OCI-LY7 (cell line): Measurements from ENCODE around the gene LRRC52. TPM values are rescaled to one million over a fixed set of nuclear protein-coding genes. Genes with fewer than 3 reads are reported as not detected.
A peak's percentile ranks its signal among the peaks of the same experiment; 100 is the strongest.

Experiments used
- BruUV-seq: library from RNA; stranded (reverse); fragments of 400-500 nt; replicated peaks from 2 replicates; lab custom pipeline; 2021; lab: Mats Ljungman, UMichigan
- CTCF ChIA-PET: fragments of 300-600 bp; sonication (Branson Sonifier 250); formaldehyde crosslinking; loops from one replicate; lab custom pipeline; 2022; ENCODE audit warnings: antibody characterized with exemption; ENCODE audit not compliant: unreplicated experiment; lab: Charles Lee
- POLR2A ChIA-PET: fragments of 300-600 bp; sonication (Branson Sonifier 250); formaldehyde crosslinking; loops from one replicate; lab custom pipeline; 2022; ENCODE audit warnings: antibody characterized with exemption; lab: Charles Lee
- DNase-seq: peaks from one replicate; pipeline ENCODE4 v3.0.0-alpha.2; 2015; ENCODE audit warnings: low spot score
- H2AFZ ChIP-seq: fragments of 200-600 bp; sonication (generic), shearing (Covaris generic); 2 replicates; pipeline ENCODE4 v1.6.1; 2014; ENCODE audit warnings: mild to moderate bottlenecking, antibody characterized with exemption, low read length, moderate library complexity
- H3K27ac ChIP-seq: fragments of 200-600 bp; sonication (generic); 2 replicates; pipeline ENCODE4 v1.5.1; 2014; ENCODE audit warnings: mixed run types, low read depth, mild to moderate bottlenecking, moderate library complexity, low read length, inconsistent platforms; ENCODE audit not compliant: poor library complexity, severe bottlenecking
- H3K36me3 ChIP-seq: fragments of 200-600 bp; sonication (generic); 2 replicates; pipeline ENCODE4 v1.6.1; 2014; ENCODE audit warnings: mild to moderate bottlenecking, antibody characterized with exemption, low read length, moderate library complexity, mixed read lengths; ENCODE audit not compliant: insufficient read depth
- H3K4me1 ChIP-seq: fragments of 200-600 bp; sonication (generic); 2 replicates; pipeline ENCODE4 v1.5.1; 2014; ENCODE audit warnings: mild to moderate bottlenecking, low read length; ENCODE audit not compliant: insufficient read depth, poor library complexity, severe bottlenecking
- H3K4me2 ChIP-seq: fragments of 200-600 bp; sonication (generic); 2 replicates; pipeline ENCODE4 v1.6.1; 2014; ENCODE audit warnings: mild to moderate bottlenecking, low read length
- H3K4me3 ChIP-seq: fragments of 200-600 bp; sonication (generic); 2 replicates; pipeline ENCODE4 v1.5.1; 2014; ENCODE audit warnings: mild to moderate bottlenecking, low read depth, low read length; ENCODE audit not compliant: poor library complexity, severe bottlenecking
- H3K79me2 ChIP-seq: fragments of 200-600 bp; sonication (generic); 2 replicates; pipeline ENCODE4 v1.6.1; 2016; ENCODE audit warnings: low read depth, mild to moderate bottlenecking, low read length, moderate library complexity, mixed read lengths; ENCODE audit not compliant: insufficient read depth
- H3K9me2 ChIP-seq: fragments of 200-600 bp; sonication (generic); 2 replicates; pipeline ENCODE4 v1.6.1; 2016; ENCODE audit warnings: mild to moderate bottlenecking, low read length, mixed read lengths; ENCODE audit not compliant: insufficient read depth
- H3K9me3 ChIP-seq: fragments of 200-600 bp; sonication (generic); 2 replicates; pipeline ENCODE4 v1.6.1; 2014; ENCODE audit warnings: mild to moderate bottlenecking, mixed run types, low read length, mixed read lengths
- H4K20me1 ChIP-seq: fragments of 200-600 bp; sonication (generic); 2 replicates; pipeline ENCODE4 v1.6.1; 2014; ENCODE audit warnings: mild to moderate bottlenecking, antibody characterized with exemption, low read length, moderate library complexity, mixed read lengths; ENCODE audit not compliant: insufficient read depth
- CTCF ChIP-seq: fragments of 200-600 bp; sonication (generic); conservative IDR thresholded peaks from 2 replicates; pipeline ENCODE4 v1.5.1; 2014; ENCODE audit warnings: mild to moderate bottlenecking, antibody characterized with exemption, low read length, moderate library complexity, mixed read lengths
- EZH2phosphoT487 ChIP-seq: fragments of 200-600 bp; sonication (generic); IDR thresholded peaks from 2 replicates; pipeline ENCODE4 v1.6.1; 2018; ENCODE audit warnings: low read depth, borderline replicate concordance, mild to moderate bottlenecking, mixed run types, antibody characterized with exemption, low read length, moderate library complexity, mixed read lengths
- intact Hi-C: fragments of 100-400 bp; cut with micrococcal nuclease; formaldehyde crosslinking; loops from one replicate; pipeline ENCODE4 v1.10.0; 2022; ENCODE audit not compliant: unreplicated experiment
- total RNA-seq, 2 experiments: library from RNA; depleted of rRNA in 1 of 2; stranded (reverse); fragments of >200 nt in 1 of 2; shearing (Covaris generic) in 1 of 2; gene quantifications; 2 replicates each; pipeline ENCODE4 v1.2.3, GENCODE V29; 2014 to 2022

LRRC52 gene
- total RNA-seq, 2 experiments from 2014 or later: not detected

GRCh38 chr1:165598676-165599059 is 54.9 kb downstream of the LRRC52 start:
- ChIA-PET POLR2A (interaction anchor here (0.8 to 3.7 kb wide), 6 partner anchors 11 to 315 kb away, joined by 3 to 22 read pairs (median 4); no protein-coding TSS in a partner anchor), CTCF (interaction anchor here (1.1 kb wide), 1 partner anchor 169 kb away, joined by 3 read pairs; no protein-coding TSS in a partner anchor)
- intact Hi-C loops: loop anchor here (2.0 kb wide), 1 partner anchor 170 kb away; the partner anchor contains the start of gene TMCO1
- H3K9me3 ChIP-seq: no peaks in the 10 kb centered on the region
- no TSS peak for BruUV-seq
- H3K9me2 ChIP-seq: no peaks in the 10 kb centered on the region
- H3K27ac ChIP-seq: peak overlapping the region; percentile 16
- peak overlapping the region; percentile 96 for H2AFZ ChIP-seq
- peak overlapping the region; percentile 83 for H3K4me2 ChIP-seq
- no peaks in the 10 kb centered on the region for H3K36me3 ChIP-seq
- no peaks in the 10 kb centered on the region for H4K20me1 ChIP-seq
- no peaks in the 10 kb centered on the region for H3K79me2 ChIP-seq
- TF ChIP-seq CTCF (no peak), EZH2phosphoT487 (no peak)
- H3K4me3 ChIP-seq: peak overlapping the region; percentile 68
- no peak for DNase-seq
- H3K4me1 ChIP-seq: peaks cover 31% of the 10 kb centered on the region

GRCh38 chr1:165600793-165601192 is 57.0 kb downstream of the LRRC52 start:
- ChIA-PET CTCF (no interaction called here), POLR2A (interaction anchor here (0.6 to 3.8 kb wide), 8 partner anchors 8 to 207 kb away, joined by 3 to 22 read pairs (median 5); partner anchors contain the start of genes ALDH9A1 and MGST3)
- DNase-seq: no peak
- BruUV-seq: no TSS peak
- H3K4me3 ChIP-seq: no peak overlapping the region
- no peak overlapping the region for H3K27ac ChIP-seq
- no peak overlapping the region for H3K4me2 ChIP-seq
- H3K36me3 ChIP-seq: no peaks in the 10 kb centered on the region
- no peaks in the 10 kb centered on the region for H3K9me3 ChIP-seq
- H3K79me2 ChIP-seq: no peaks in the 10 kb centered on the region
- H3K4me1 ChIP-seq: peaks cover 31% of the 10 kb centered on the region
- no peak for TF ChIP-seq CTCF
- TF ChIP-seq EZH2phosphoT487: no peak
- H4K20me1 ChIP-seq: no peaks in the 10 kb centered on the region
- H3K9me2 ChIP-seq: no peaks in the 10 kb centered on the region
- intact Hi-C loops: loop anchor here (1.0 to 5.0 kb wide), 5 partner anchors 31 to 314 kb away; partner anchors contain the start of genes ALDH9A1, MGST3 and UCK2
- H2AFZ ChIP-seq: no peak overlapping the region

- no peaks in the 10 kb centered on the region for H3K36me3 ChIP-seq
- BruUV-seq: no TSS peak
- H3K4me2 ChIP-seq: no peak overlapping the region
- no peaks in the 10 kb centered on the region for H3K9me2 ChIP-seq
- CTCF ChIA-PET: no interaction called here
- H3K4me3 ChIP-seq: no peak overlapping the region
- no peak for DNase-seq
- no peaks in the 10 kb centered on the region for H3K9me3 ChIP-seq
- H3K4me1 ChIP-seq: peaks cover 23% of the 10 kb centered on the region
- TF ChIP-seq EZH2phosphoT487: no peak
- no peak for TF ChIP-seq CTCF
- no peaks in the 10 kb centered on the region for H3K79me2 ChIP-seq
- POLR2A ChIA-PET: interaction anchor here (1.3 kb wide), 1 partner anchor 8 kb away, joined by 3 read pairs; no protein-coding TSS in a partner anchor
- H2AFZ ChIP-seq: no peak overlapping the region
- no peaks in the 10 kb centered on the region for H4K20me1 ChIP-seq
- H3K27ac ChIP-seq: no peak overlapping the region
- intact Hi-C loops: loop anchor here (2.0 to 5.0 kb wide), 2 partner anchors 75 to 223 kb away; partner anchors contain the start of gene UCK2
These were observed 60.0 kb downstream of the LRRC52 start for GRCh38 chr1:165603810-165604209.
